CD14-positive monocyte (primary cell): ENCODE data around the gene ATP5F1D. TPM values are rescaled to one million over a fixed set of nuclear protein-coding genes. Genes with fewer than 3 reads are reported as not detected.

Experiments used
- DNase-seq, 3 donors: peaks; one replicate each; pipeline ENCODE4 v3.0.0-alpha.2; 2011 to 2022
- H2AFZ ChIP-seq: 2 replicates; pipeline ENCODE4 v1.6.0; 2012; ENCODE audit warnings: mild to moderate bottlenecking, low read depth, low read length, inconsistent platforms; ENCODE audit not compliant: insufficient read depth, poor library complexity, severe bottlenecking
- H3K27ac ChIP-seq, 2 donors: 1 replicate in 1 of 2; 2 replicates in 1 of 2; pipeline ENCODE4 v1.5.1; 2012 to 2013; ENCODE audit warnings: low read length in 2 of 2, control low read depth in 1 of 2, inconsistent platforms in 1 of 2, low read depth in 1 of 2, mild to moderate bottlenecking in 1 of 2
- H3K27me3 ChIP-seq, 2 donors: one replicate each; pipeline versions ENCODE4 v1.6.0 to v1.6.1; 2011 to 2013; ENCODE audit warnings: low read length in 2 of 2; ENCODE audit not compliant: control insufficient read depth in 2 of 2, insufficient read depth in 2 of 2
- H3K36me3 ChIP-seq, 2 donors: replicated peaks in 1 of 2; 1 replicate in 1 of 2; 2 replicates in 1 of 2; pipeline versions ENCODE4 v1.5.1 to v1.6.1; 2012 to 2013; ENCODE audit warnings: low read length in 2 of 2, control low read depth in 1 of 2, inconsistent platforms in 1 of 2, mild to moderate bottlenecking in 1 of 2; ENCODE audit not compliant: insufficient read depth in 2 of 2, control insufficient read depth in 1 of 2
- H3K4me1 ChIP-seq, 2 donors: 1 replicate in 1 of 2; 2 replicates in 1 of 2; pipeline versions ENCODE4 v1.5.1 to v1.6.1; 2012 to 2013; ENCODE audit warnings: low read length in 2 of 2, control low read depth in 1 of 2, inconsistent platforms in 1 of 2, mild to moderate bottlenecking in 1 of 2, moderate library complexity in 1 of 2; ENCODE audit not compliant: insufficient read depth in 2 of 2, control insufficient read depth in 1 of 2
- H3K4me2 ChIP-seq: replicated peaks from 2 replicates; pipeline ENCODE3; 2012; ENCODE audit warnings: low read length, moderate library complexity, mild to moderate bottlenecking; ENCODE audit not compliant: poor library complexity, severe bottlenecking; ENCODE audit errors: extremely low read depth
- H3K4me3 ChIP-seq, 3 experiments: fragments of 200-600 bp in 1 of 3; sonication (generic) in 1 of 3; replicated peaks in 1 of 3; 1 replicate in 2 of 3; 2 replicates in 1 of 3; pipeline ENCODE4 v1.5.1; 2011 to 2013; ENCODE audit warnings: low read length in 3 of 3, mild to moderate bottlenecking in 3 of 3, control low read depth in 2 of 3, low read depth in 2 of 3, inconsistent platforms in 1 of 3, moderate library complexity in 1 of 3
- H3K79me2 ChIP-seq: 2 replicates; pipeline ENCODE4 v1.6.0; 2012; ENCODE audit warnings: mild to moderate bottlenecking, control low read depth, inconsistent platforms, low read length, moderate library complexity; ENCODE audit not compliant: insufficient read depth
- H3K9ac ChIP-seq: 2 replicates; pipeline ENCODE4 v1.6.0; 2017; ENCODE audit warnings: low read length, mild to moderate bottlenecking; ENCODE audit not compliant: insufficient read depth, poor library complexity, severe bottlenecking
- H3K9me3 ChIP-seq, 2 donors: replicated peaks in 1 of 2; 1 replicate in 1 of 2; 2 replicates in 1 of 2; pipeline versions ENCODE4 v1.5.1 to v1.6.1; 2012 to 2013; ENCODE audit warnings: low read length in 2 of 2, control low read depth in 1 of 2; ENCODE audit not compliant: control insufficient read depth in 1 of 2, insufficient read depth in 1 of 2
- H4K20me1 ChIP-seq: 2 replicates; pipeline ENCODE4 v1.6.0; 2012; ENCODE audit warnings: mild to moderate bottlenecking, low read length, control low read depth, moderate library complexity; ENCODE audit not compliant: insufficient read depth
- H3K27ac Mint-ChIP-seq, 7 donors: one replicate each; pipeline ENCODE4 v1.8.0; 2020; ENCODE audit warnings: mild to moderate bottlenecking in 7 of 7, mixed read lengths in 7 of 7, moderate library complexity in 6 of 7, inconsistent platforms in 2 of 7
- H3K27me3 Mint-ChIP-seq, 3 donors: one replicate each; pipeline ENCODE4 v1.8.0; 2021 to 2022; ENCODE audit warnings: low read depth in 3 of 3, mild to moderate bottlenecking in 3 of 3, mixed read lengths in 3 of 3, moderate library complexity in 3 of 3, inconsistent platforms in 1 of 3
- H3K36me3 Mint-ChIP-seq, 2 donors: one replicate each; pipeline ENCODE4 v1.8.0; 2020; ENCODE audit warnings: mixed read lengths in 2 of 2, inconsistent platforms in 1 of 2, mild to moderate bottlenecking in 1 of 2
- H3K4me1 Mint-ChIP-seq: one replicate; pipeline ENCODE4 v1.8.0; 2020; ENCODE audit warnings: mild to moderate bottlenecking, mixed read lengths
- H3K4me3 Mint-ChIP-seq, 2 donors: one replicate each; pipeline ENCODE4 v1.8.0; 2020; ENCODE audit warnings: mild to moderate bottlenecking in 2 of 2, mixed read lengths in 2 of 2, moderate library complexity in 1 of 2
- H3K9me3 Mint-ChIP-seq, 7 donors: one replicate each; pipeline ENCODE4 v1.8.0; 2020 to 2022; ENCODE audit warnings: mixed read lengths in 7 of 7, mild to moderate bottlenecking in 6 of 7, moderate library complexity in 6 of 7, inconsistent platforms in 2 of 7
- WGBS: methylation state at CpG from one replicate; pipeline ENCODE4 v1.1.5; 2013; ENCODE audit warnings: missing lambda C conversion rate; ENCODE audit not compliant: insufficient coverage; 5-methylcytosine and 5-hydroxymethylcytosine counted together
- intact Hi-C, 2 donors: fragments of 100-400 bp; cut with micrococcal nuclease; formaldehyde crosslinking; loops; one replicate each; pipeline versions ENCODE4 v1.15.0 to v1.15.1; 2023
- polyA plus RNA-seq, 3 donors: library from polyadenylated mRNA; depleted of rRNA in 1 of 3; unstranded in 2 of 3; stranded (reverse) in 1 of 3; fragments of 300-500 nt in 2 of 3; fragments of >200 nt in 1 of 3; fragmentation: Illumina TruSeq in 2 of 3; gene quantifications; 1 replicate in 2 of 3; 2 replicates in 1 of 3; pipeline ENCODE4 v1.2.3, GENCODE V29; 2012 to 2021
- TF ChIP-seq, protein P1 (sequence below): fragments of 200-600 bp; IDR thresholded peaks from one replicate; pipeline ENCODE4 v1.8.0; 2022; ENCODE audit warnings: antibody characterized with exemption, mild to moderate bottlenecking

The ATP5F1D gene
- polyA plus RNA-seq, 3 donors = 122 to 160 (median 143) TPM

DNA sequence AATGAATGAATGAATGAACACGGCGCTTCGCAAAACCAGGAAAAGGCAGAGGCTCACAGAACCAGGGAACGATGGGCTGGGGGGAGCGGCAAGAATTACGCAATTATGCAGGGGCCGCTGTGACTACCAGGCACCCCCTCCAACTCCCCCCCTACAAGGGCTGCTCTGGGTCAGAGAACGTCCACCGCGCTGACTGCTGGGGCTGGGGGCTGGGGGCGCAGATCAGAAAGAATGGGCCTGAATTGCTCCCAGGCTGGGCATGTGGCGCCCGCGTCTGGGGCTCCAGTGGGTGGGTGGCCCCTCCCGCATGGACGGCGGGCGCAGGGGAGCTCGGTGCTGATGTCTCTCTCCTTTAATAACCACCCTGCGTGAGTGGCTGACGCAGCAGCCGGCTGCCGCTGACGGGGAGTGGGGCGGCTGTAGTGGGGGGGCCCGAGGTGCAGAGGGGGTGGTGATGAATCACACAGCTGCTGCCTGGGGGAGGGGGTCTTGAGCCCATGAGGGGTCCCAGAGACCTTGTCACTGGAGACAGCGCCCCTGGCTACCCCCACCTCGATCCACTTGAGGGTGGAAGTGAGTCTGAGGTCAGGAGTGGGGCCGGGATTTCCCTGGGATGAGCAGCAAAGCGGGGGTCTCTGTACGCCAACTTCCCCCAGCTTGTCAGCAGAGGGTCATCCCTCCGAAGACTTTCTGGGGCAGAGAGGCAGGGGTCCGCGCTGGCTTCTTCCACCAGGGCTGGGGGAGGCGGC is 26.1 kb downstream of the ATP5F1D start:
- H3K4me1 Mint-ChIP-seq = peaks cover 63% of the 10 kb centered on the region
- H3K9me3 Mint-ChIP-seq = peaks cover 0 to 2% (median 0%) of the 10 kb centered on the region in 7 donors
- TF ChIP-seq, protein P1, sequence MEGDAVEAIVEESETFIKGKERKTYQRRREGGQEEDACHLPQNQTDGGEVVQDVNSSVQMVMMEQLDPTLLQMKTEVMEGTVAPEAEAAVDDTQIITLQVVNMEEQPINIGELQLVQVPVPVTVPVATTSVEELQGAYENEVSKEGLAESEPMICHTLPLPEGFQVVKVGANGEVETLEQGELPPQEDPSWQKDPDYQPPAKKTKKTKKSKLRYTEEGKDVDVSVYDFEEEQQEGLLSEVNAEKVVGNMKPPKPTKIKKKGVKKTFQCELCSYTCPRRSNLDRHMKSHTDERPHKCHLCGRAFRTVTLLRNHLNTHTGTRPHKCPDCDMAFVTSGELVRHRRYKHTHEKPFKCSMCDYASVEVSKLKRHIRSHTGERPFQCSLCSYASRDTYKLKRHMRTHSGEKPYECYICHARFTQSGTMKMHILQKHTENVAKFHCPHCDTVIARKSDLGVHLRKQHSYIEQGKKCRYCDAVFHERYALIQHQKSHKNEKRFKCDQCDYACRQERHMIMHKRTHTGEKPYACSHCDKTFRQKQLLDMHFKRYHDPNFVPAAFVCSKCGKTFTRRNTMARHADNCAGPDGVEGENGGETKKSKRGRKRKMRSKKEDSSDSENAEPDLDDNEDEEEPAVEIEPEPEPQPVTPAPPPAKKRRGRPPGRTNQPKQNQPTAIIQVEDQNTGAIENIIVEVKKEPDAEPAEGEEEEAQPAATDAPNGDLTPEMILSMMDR = no peak
- DNase-seq = peak in 1 of 3 donors; percentile 57
- Histone ChIP-seq H3K4me2 (peak overlapping the region; percentile 89), H3K4me1 (peaks cover 65 to 77% of the 10 kb centered on the region in 2 donors), H3K9me3 (no peaks in the 10 kb centered on the region), H3K9ac (no peak overlapping the region), H2AFZ (no peak overlapping the region), H4K20me1 (peaks cover 52% of the 10 kb centered on the region), H3K36me3 (peaks cover 19 to 23% of the 10 kb centered on the region in 2 donors), H3K4me3 (peak overlapping the region in 1 of 3 experiments; percentile 77), H3K27me3 (peaks cover 0 to 8% of the 10 kb centered on the region in 2 donors), H3K79me2 (peaks cover 44% of the 10 kb centered on the region), H3K27ac (no peak overlapping the region)
- H3K27ac Mint-ChIP-seq = peak overlapping the region in 4 of 7 donors; percentile 43 to 89 (median 59)
- H3K36me3 Mint-ChIP-seq = peaks cover 22 to 26% of the 10 kb centered on the region in 2 donors
- H3K4me3 Mint-ChIP-seq = peak overlapping the region; percentile 64 to 70
- WGBS = 56% methylated on average over 14 of the region's 35 CpGs
- H3K27me3 Mint-ChIP-seq = peaks cover 8 to 14% (median 11%) of the 10 kb centered on the region in 3 donors
- intact Hi-C loops = loop anchor here (1.0 to 5.0 kb wide), 2 partner anchors 23 to 165 kb away; partner anchors contain the start of gene GPX4 (in 1 of the 2)

DNA sequence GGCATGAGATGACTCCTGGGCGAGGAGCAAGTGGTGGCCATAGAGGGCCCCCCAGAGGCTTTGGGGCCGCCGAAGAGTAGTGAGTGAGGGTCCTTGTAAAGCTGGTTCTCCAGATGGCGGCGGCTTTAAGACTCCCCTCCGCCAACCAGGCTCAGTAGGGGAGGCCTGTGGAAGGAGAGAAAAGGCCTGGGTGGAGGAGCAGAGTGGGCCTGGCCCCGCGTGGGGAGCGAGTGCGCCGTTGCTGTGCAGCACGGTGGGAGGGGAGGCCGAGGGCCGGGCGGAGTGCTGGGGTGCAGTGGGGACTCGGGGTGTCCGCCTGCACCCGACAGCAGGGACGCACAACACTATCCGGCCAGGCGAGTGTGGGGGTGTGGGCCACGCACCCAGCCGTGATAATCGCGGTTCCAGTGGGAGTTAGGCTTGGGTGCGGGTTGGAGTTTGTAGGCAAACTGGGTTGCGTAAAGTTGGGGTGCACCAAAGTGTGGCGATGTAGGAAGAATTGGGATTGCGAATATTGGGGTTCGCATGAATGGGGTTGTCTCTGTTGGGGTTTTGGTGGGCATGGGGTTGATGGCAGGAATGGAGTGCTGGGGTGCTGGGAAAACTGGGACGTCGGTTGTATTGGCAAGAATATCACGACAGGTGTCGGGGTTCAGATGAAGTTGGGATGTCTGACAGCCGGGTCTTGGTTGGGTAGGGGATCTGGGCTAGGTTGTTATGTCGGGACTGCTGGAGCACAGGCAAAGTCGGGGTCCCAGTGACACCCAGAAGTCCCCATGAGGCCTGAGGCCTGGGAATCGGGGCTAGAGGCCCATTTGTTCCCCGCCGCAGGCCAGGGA is 26.9 kb downstream of the ATP5F1D start:
- H3K9ac ChIP-seq = no peak overlapping the region
- no peak overlapping the region for H2AFZ ChIP-seq
- Mint-ChIP-seq H3K36me3 (peaks cover 28 to 34% of the 10 kb centered on the region in 2 donors), H3K9me3 (peaks cover 0 to 2% (median 0%) of the 10 kb centered on the region in 7 donors), H3K4me1 (peaks cover 65% of the 10 kb centered on the region), H3K4me3 (peak overlapping the region; percentile 63 to 70), H3K27ac (peak overlapping the region; percentile 80 to 91 (median 89)), H3K27me3 (peaks cover 6 to 14% (median 9%) of the 10 kb centered on the region in 3 donors)
- peak overlapping the region; percentile 24 for H3K4me2 ChIP-seq
- peaks cover 27 to 31% of the 10 kb centered on the region in 2 donors for H3K36me3 ChIP-seq
- H3K27ac ChIP-seq = peak overlapping the region; percentile 23 to 65
- peak in 1 of 3 donors; percentile 39 for DNase-seq
- TF ChIP-seq, protein P1 = no peak
- peaks cover 52% of the 10 kb centered on the region for H3K79me2 ChIP-seq
- peaks cover 70 to 81% of the 10 kb centered on the region in 2 donors for H3K4me1 ChIP-seq
- peaks cover 0 to 8% of the 10 kb centered on the region in 2 donors for H3K27me3 ChIP-seq
- H4K20me1 ChIP-seq = peaks cover 60% of the 10 kb centered on the region
- 62% methylated on average over 40 of the region's 40 CpGs for WGBS
- no peaks in the 10 kb centered on the region for H3K9me3 ChIP-seq
- intact Hi-C loops = loop anchor here in 1 of 2 donors (5.0 kb wide), 1 partner anchor 166 kb away; the partner anchor contains the start of gene GPX4
- peak overlapping the region in 1 of 3 experiments; percentile 98 for H3K4me3 ChIP-seq
